Pulmonary artery endothelial cell (primary cell): ENCODE measurements around the gene NTM. TPM values are rescaled to one million over a fixed set of nuclear protein-coding genes. Genes with fewer than 3 reads are reported as not detected.
"Not testable (repeated sequence)": the region's sequence is repeated elsewhere in the genome, so short reads cannot be mapped to it uniquely, and the experiment has no call there.

Experiments used
- DNase-seq: peaks from one replicate; pipeline ENCODE4 v3.0.0-alpha.2; 2011; ENCODE audit warnings: low read depth, low spot score
- total RNA-seq: library from RNA; depleted of rRNA; stranded (reverse); fragments of >200 nt; gene quantifications from 2 replicates; pipeline ENCODE4 v1.2.3, GENCODE V29; 2014

Gene NTM
- total RNA-seq, 1 donor from 2014 or later = 2.6 TPM

DNA sequence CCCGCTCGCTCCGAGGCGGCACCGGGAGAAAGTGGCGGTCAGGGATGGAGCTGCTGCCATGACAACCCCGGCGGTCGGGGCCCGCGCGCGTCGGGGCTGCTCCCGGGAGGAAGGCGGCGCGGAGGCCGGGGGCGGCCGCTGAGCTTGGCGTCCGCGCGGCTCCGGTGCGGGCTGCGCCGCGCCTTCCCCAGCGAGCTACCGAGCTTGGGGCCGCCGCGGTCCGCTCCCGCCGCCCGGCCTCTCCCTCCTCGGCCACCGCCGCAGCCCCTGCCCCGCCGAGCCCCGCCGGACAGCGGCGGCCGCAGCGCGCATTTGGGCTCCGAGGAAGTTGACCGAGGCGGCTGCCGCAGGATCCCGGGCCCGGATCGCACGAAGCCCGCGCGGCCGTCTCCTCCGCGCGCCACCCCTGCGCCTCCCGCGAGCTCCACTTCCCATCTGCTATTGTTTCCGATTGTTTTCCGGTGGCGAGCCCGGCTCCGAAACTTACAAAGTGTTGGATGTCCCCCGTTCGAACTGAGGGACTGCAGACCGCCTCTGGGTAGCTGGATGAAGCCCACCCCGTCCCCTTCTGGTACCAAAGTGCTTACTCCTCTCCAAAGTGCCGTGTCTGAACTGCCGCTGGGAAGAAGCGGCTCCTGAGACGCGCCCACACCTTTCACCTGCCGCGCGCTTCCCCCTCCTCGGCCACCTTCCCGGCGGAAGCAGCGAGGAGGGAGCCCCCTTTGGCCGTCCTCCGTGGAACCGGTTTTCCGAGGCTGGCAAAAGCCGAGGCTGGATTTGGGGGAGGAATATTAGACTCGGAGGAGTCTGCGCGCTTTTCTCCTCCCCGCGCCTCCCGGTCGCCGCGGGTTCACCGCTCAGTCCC lies 540.3 kb downstream of the NTM start:
- no peak for DNase-seq

GRCh38 chr11:131911388-131912032 lies 541.1 kb downstream of the NTM start:
- DNase-seq = not testable (repeated sequence)

DNA sequence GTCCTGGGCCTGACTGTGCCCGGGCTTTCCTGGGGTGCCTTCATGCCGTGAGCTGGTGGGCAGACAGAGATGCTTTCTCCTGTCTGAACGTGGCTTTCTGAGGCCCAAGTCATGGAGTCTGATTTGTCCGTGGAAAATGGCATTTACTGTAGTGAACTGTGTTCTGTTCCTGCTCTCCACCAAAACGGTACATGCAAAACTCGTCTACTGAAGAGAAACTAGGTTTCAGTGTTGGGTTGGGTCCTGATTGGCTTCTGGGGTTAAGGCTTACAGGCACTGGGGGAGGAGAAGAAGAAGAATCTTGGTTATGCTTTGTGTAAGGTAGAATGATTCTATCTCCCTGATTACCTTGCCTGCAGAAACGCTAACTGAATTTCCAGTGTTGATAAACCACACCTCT lies 541.7 kb downstream of the NTM start:
- DNase-seq = no peak

- DNase-seq = no peak
Measured at GRCh38 chr11:131913267-131913666, 542.9 kb downstream of the NTM start.

- DNase-seq = no peak
Measured at GRCh38 chr11:131914361-131914774, 544.0 kb downstream of the NTM start.

DNA sequence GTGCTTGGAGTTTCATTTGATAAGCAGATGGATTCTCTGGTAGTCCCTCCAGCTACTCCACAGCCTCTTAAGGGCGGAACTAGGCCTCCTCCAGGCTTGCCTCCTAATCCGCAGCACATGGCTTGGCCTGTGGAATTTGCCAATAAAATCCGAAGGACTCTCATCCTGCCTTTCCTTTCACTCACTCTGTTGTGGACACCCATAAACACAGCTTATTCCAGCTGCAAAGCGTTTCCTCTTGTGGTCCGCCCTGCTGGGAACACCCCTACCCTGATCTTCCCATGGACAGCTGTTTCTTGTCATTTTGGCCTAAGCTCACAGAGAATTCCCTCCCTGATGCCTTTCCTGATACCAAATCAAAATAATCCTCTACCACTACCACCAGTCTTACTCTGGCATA lies 546.2 kb downstream of the NTM start:
- DNase-seq = no peak

DNA sequence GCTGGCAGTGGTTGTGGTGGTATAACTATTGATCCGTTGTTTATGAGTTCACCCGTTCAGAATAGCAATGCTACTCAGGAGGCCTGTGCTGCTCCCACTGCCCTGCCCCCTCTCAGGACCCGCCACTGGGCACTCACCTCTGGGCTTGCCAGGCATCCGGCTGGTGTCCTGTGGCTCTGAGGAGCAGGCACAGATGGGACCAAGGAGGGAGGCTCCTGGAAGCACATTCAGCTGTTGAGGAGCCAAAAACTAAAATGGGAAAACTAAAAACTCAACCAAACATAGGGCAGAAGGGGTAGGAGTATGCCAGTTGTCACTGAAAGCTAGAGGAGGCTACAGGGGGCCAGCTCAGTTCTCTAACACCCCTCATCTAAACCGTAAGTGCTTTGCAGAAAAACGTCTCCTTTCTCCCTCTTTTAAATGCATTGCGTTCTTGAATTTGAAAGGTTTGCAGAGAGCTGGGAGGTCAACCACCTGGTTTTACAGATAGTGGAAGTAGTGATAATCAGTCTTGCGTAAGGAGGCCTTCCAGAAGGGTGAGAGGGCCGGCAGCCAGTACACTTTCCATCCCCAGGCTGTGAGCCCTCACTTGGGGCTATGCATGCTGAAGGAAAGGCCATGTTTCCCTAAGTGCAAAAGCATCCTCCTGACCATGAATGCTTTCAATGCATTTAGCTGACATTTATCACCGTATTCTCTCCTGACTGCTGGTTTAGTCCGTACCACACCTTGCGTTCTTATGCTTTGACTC lies 547.4 kb downstream of the NTM start:
- DNase-seq = no peak

DNA sequence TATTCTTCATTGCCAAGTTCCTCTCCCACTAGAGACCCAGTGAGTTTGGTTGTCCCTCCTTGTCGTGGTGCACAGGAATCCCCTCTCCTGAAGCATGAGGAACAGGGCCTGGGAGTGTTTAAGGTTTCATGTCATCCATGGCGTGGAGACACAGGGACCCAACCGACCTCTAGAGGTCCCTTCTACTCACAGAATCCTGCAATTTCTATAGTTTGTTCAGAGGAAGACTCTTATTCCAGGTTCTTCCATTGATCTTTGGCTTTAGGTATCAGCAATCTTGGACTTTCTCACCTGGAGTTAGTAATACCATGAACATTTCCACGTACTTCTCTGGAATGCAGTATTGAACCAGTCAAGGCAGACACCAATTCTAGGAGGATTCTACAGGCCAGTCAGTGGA lies 548.2 kb downstream of the NTM start:
- no peak for DNase-seq

- no peak for DNase-seq
Measured at GRCh38 chr11:131922220-131922619, 551.8 kb downstream of the NTM start.

- no peak for DNase-seq
Measured at GRCh38 chr11:131923309-131923708, 552.9 kb downstream of the NTM start.

DNA sequence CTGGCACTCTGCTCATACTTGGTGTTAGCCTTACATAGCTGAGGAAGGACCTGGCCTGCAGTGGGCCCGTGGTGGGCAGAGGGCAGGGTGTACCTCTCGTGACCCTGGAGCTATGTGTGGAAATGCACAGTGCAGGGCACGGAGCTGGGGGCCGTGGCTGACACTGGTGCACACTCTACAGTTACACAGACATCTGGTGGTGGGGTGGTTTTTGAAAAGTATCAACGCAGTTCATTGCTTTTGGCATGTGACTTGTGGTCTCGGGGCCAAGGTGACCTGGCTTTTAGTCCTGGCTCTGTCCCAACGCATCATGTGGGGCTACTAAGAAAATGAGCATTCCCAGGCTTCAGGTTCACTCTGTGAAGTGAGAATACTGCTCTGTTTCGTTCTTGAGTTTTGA lies 553.6 kb downstream of the NTM start:
- no peak for DNase-seq

GRCh38 chr11:131924457-131925201 lies 554.2 kb downstream of the NTM start:
- DNase-seq = peak; percentile 36

GRCh38 chr11:131925829-131926228 lies 555.4 kb downstream of the NTM start:
- no peak for DNase-seq

GRCh38 chr11:131928992-131929391 lies 558.6 kb downstream of the NTM start:
- no peak for DNase-seq

DNA sequence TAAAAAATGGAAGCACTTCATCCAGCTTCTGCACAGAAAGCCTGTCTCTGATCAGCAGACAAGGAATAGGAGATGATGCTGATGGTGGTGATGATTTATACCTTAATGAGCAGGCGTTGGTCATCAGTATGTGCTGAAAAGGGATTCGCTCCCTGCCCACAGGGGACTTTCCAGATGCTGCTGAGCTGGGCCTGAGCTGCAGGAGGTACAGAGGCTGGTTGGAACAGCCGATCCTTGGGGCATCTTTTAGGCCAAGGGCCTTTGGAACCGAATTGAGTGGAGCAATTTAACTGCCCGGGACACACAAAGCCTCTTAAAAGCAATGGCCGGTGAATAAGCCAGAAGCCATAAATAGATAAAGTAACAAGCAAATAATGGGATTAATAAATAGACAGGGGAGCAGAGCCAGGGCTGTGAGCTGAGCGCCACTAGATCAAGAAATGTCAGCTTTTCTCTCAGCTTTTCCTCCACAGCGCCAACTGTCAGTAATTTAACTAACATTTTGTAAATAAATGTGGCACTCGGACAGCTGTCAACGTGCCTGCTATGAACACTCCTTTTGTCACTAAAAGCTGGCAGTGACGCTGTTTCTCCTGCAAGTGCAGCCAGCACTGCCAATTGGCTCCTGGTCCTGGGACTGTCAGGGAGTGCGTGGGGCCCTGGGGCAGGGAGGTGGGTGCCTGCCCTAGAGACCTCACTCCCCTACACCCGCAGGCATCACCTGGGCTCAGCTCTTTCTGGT lies 562.3 kb downstream of the NTM start:
- no peak for DNase-seq

GRCh38 chr11:131934006-131934405 lies 563.6 kb downstream of the NTM start:
- no peak for DNase-seq

DNA sequence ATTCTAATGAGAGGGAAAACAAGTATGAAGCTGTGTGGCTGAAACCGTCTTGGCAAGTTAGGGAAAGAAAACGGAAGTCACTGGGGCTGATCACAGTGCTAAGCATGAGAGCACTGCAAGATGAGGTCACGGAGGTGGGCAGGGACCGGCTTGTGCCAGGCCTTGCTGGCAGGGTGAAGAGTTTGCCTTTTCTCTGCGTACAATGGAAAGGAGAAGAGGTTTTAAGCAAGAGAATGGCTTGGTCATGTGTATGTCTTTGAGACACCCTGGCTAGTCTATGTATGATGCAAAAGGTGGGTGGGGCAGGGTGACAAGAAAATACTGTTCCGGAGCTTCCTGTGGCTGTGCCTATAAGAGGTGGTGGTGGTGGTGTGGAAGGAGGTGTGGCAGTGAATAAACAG lies 567.9 kb downstream of the NTM start:
- no peak for DNase-seq

DNA sequence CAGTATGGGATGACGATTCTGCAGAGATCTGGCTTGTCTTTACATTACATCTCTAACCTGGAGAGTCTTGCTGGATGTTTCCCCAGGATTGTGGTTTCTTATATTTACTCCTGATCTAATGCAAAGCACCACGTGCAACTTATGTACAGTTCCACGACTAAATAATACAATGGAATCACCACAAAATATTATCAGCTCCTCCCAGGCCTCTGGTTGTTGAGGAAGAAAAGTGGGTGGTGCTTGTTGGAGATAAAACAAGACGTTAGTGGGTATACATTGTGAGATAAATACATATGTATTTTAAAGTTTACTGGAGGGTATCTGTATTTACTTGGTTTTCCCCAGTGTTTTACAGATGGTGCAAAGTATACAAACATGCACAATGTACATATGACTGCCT lies 569.7 kb downstream of the NTM start:
- no peak for DNase-seq

GRCh38 chr11:131942878-131943277 lies 572.5 kb downstream of the NTM start:
- DNase-seq = no peak

- no peak for DNase-seq
Measured at GRCh38 chr11:131943295-131943694, 572.9 kb downstream of the NTM start.

GRCh38 chr11:131944736-131945135 lies 574.3 kb downstream of the NTM start:
- no peak for DNase-seq
